ENCODE measurements around the gene GRIK5.
A peak's percentile ranks its signal among the peaks of the same experiment; 100 is the strongest.

DNA sequence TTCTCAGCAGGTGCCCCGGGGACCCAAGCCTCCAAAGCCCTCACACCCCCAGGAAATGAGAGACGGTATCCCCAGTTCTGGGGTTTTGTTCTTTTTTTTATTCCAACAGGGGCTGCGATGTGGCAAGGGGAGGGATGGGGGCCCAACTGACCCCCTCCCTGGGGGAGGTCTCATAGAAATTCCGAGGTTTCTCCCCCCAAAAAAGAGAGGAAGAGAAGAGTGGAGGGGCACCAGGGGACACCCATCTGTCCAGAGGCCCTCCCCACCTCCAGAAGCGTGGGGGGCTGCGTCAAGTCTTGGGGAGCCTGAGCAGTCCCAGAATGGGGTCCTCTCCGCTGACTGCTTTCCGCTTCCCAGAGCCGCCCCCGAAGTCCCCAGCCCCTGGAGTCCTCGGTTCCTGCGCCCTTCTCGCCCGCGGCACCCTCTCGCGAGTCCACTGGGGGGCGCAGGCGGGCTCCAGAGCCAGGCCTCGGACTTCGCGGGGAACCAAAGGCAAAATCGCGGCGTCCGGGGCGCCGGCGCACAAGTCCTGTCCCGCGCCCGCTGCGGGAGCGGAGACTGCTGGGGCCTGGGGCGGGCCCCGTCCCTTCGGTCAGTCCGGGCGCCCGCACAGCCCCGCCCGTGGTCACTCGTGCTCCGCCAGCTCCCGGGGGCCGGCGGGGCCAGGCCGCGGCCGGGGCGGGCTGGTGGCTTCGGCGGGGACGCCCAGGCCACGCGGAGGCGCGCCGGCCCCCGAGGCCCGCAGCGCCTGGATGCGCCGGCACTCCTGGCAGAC is 71.6 kb downstream of the GRIK5 start:
- TF ChIP-seq POLR2A (IDR thresholded peaks at IDR 0.05; ENCODE audit: control extremely low read depth in 1 of 2, low read depth in 2 of 2, low read length in 2 of 2) (no peak; a peak in 1 of 3 replicates), CTCF (IDR thresholded peaks at IDR 0.05; ENCODE audit: control extremely low read depth in 1 of 3, insufficient read depth in 1 of 3, low read depth in 1 of 3, low read length in 3 of 3) (peak; percentile 79 to 88 (median 82)), EZH2 (IDR thresholded peaks at IDR 0.05; ENCODE audit: low read depth, low read length, severe bottlenecking) (no peak), POLR2AphosphoS5 (IDR thresholded peaks at IDR 0.05; ENCODE audit: low read depth, low read length) (peak; percentile 38; the same call in 1 of the 2 replicates), TAF1 (IDR thresholded peaks at IDR 0.05; ENCODE audit: low read depth, low read length) (peak; percentile 32; the same call in 1 of the 2 replicates), USF2 (IDR thresholded peaks at IDR 0.05; ENCODE audit: low read length) (no peak), MAFK (IDR thresholded peaks at IDR 0.05; ENCODE audit: low read depth, low read length) (no peak), YY1 (IDR thresholded peaks at IDR 0.05; ENCODE audit: low read depth, low read length) (no peak), EP300 (IDR thresholded peaks at IDR 0.05; ENCODE audit: borderline replicate concordance in 1 of 2, low read depth in 2 of 2, low read length in 2 of 2) (no peak), TBP (IDR thresholded peaks at IDR 0.05; ENCODE audit: low read depth, low read length) (no peak), JUND (IDR thresholded peaks at IDR 0.05; ENCODE audit: low read length) (no peak)
- TF ChIP-seq, protein P1, sequence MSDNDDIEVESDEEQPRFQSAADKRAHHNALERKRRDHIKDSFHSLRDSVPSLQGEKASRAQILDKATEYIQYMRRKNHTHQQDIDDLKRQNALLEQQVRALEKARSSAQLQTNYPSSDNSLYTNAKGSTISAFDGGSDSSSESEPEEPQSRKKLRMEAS (IDR thresholded peaks at IDR 0.05), result no peak
